H1 (cell line): Measurements from ENCODE around the gene POU2F2. TPM values are rescaled to one million over a fixed set of nuclear protein-coding genes. Genes with fewer than 3 reads are reported as not detected.

Experiments used
- MAFK ChIP-seq: IDR thresholded peaks from 2 replicates; pipeline ENCODE4 v1.6.1; 2012; ENCODE audit warnings: low read depth, mild to moderate bottlenecking, improper control_type of control experiment, low read length
- polyA plus RNA-seq, 7 experiments: library from polyadenylated mRNA; depleted of rRNA in 3 of 7; stranded (reverse) in 5 of 7; unstranded in 2 of 7; fragments of >200 nt in 5 of 7; fragments of 200-250 nt in 2 of 7; gene quantifications; 1 replicate in 5 of 7; 2 replicates in 1 of 7; 4 replicates in 1 of 7; pipeline versions ENCODE4 v1.2.1 to v1.2.3, GENCODE V29; 2011 to 2013; ENCODE audit warnings: missing spikeins in 2 of 7, mixed read lengths in 2 of 7
- total RNA-seq: library from RNA; stranded (reverse); fragmentation: NEBNext Ultra II Directional; extraction: Animal tissue kit (Norgen Biotek cat#: 25700); gene quantifications from 2 replicates; pipeline ENCODE4 v1.2.1, GENCODE V29; 2021
- TF ChIP-seq, protein P1 (sequence below), 3 experiments: IDR thresholded peaks; 1 replicate in 2 of 3; 2 replicates in 1 of 3; pipeline versions ENCODE4 v1.5.1 to v1.6.1; 2011; ENCODE audit warnings: low read length in 3 of 3, mild to moderate bottlenecking in 3 of 3, inconsistent platforms in 2 of 3, low read depth in 1 of 3, moderate library complexity in 1 of 3; ENCODE audit not compliant: insufficient read depth in 1 of 3; ENCODE audit errors: control extremely low read depth in 1 of 3

POU2F2 gene
- total and polyA plus RNA-seq, 2 of the 8 experiments (the other 6 are each of a cell fraction or from before 2014, with no cell fraction given): 5.0 to 6.1 TPM

DNA sequence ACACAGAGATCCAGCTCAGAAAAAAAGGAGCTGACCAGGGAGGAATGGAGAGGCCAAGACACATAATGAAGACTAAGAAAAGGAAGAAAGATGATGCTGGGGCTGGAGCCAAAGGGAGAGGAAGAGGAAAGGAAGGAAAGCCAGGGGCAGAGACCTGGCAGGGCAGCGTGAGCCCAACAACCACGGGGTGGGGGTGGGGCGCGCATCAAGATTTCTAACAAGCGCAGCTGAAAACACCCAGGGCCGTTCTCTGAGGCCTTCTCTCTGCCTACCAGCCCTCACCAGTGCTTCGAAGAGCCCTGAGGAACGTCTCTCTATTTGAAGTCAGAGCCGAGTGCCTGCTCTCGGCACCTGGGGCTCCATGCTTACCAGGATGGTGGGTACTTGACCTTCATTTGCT lies 23.6 kb upstream of the POU2F2 start (continued):
- TF ChIP-seq, protein P1, sequence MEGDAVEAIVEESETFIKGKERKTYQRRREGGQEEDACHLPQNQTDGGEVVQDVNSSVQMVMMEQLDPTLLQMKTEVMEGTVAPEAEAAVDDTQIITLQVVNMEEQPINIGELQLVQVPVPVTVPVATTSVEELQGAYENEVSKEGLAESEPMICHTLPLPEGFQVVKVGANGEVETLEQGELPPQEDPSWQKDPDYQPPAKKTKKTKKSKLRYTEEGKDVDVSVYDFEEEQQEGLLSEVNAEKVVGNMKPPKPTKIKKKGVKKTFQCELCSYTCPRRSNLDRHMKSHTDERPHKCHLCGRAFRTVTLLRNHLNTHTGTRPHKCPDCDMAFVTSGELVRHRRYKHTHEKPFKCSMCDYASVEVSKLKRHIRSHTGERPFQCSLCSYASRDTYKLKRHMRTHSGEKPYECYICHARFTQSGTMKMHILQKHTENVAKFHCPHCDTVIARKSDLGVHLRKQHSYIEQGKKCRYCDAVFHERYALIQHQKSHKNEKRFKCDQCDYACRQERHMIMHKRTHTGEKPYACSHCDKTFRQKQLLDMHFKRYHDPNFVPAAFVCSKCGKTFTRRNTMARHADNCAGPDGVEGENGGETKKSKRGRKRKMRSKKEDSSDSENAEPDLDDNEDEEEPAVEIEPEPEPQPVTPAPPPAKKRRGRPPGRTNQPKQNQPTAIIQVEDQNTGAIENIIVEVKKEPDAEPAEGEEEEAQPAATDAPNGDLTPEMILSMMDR (IDR thresholded peaks at IDR 0.05; ENCODE audit: control extremely low read depth in 1 of 3, insufficient read depth in 1 of 3, low read depth in 1 of 3, low read length in 3 of 3): no peak
- TF ChIP-seq MAFK: no peak
- TF ChIP-seq, all 59 proteins: peak for 0
